KG1 (cell line): ENCODE measurements around the gene ENGASE.

Source experiments
- DNase-seq: peaks from one replicate; lab custom pipeline; 2025; lab: John Stamatoyannopoulos, UW

ENGASE gene

GRCh38 chr17:79115487-79115886 is 40.9 kb downstream of the ENGASE start:
- DNase-seq = no peak

DNA sequence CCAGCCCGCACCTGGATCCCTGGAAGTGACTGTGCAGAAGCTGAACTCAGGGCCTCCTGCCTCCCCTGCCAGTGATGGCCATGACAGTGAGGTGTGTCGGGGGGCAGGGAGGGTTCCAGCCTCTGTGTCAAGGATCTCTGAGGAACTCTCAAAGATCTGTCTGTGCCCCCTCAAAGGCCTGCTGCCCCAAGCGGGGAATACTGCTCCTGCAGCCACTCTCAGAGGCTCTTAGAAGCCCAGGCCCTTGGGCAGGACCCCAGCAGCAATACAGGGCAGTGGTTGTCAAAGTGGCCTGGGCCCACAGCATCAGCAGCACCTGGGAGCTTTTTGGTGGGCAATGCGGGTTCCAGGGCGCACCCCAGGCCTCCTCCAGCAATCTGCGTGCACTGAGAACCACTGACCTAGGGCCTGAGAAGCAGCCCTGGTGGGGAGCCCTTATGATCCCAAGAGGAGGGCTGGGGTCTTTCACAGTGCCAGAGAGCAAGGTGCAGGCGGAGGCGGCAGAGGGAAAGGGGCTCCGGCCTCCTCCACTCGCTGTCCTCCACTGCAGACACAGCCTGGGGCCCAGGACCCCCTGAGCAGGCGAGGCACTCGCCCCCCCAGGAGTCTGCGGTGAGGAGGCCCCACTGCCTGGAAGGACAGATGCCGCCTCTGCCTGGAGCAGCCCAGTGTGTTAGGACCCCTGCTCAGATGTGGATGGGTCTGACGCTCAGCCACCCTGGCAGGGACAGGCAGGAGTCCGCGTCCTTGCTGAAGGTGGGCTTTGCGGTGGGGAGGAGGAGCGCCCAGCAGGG is 42.1 kb downstream of the ENGASE start:
- no peak for DNase-seq

DNA sequence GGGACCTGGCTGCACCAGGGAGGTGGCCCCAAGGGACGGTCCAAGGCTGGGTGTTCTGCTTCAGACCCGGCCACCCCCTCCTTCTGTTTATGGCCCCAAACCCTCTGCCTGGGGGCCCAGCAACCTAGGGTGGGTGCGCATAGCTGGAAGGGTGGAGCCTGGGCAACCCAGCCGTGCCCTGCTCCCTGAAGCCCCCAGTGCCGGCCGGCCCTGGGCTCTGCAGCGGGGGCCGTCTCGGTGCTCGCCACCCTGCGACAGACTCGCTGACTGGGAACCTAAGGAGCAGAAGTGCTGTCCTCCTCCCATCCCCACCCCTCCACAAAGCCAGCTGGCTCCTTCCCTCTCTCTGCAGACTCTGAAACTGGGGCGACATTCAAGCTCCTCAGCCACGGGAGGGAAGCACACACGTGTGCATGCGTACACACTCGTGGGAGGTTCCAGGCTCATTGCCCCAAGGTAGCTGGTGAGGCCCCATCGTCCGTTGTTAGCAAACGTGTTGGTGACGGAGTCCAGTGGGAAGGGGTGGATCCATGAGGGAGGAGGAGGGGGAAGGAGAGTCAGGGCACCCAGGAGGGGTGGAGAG is 43.4 kb downstream of the ENGASE start:
- no peak for DNase-seq

DNA sequence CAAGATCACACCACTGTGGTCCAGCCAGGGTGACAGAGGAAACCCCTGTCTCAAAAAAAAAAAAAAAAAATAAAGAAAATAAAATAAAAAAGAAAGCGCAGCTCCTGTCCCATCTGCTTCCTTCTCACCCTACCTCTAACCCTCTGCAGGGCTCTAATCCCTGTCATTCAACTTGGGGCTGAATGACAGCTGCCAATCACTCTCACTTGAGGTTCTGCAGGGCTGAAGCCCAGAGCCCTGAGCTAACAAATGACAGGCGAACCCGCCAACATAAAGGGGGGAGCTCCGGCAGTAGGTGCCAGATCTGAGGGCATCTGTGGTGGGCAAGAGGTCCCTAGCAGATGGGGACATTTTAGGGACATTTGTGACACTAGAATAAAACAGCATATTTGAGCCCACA is 44.3 kb downstream of the ENGASE start:
- no peak for DNase-seq

GRCh38 chr17:79120259-79120658 is 45.6 kb downstream of the ENGASE start:
- DNase-seq = no peak

- DNase-seq = no peak
These were observed 49.4 kb downstream of the ENGASE start for GRCh38 chr17:79123988-79124387.

GRCh38 chr17:79124513-79125209 is 50.0 kb downstream of the ENGASE start:
- DNase-seq = no peak

- DNase-seq = no peak
These were observed 50.9 kb downstream of the ENGASE start for GRCh38 chr17:79125503-79125902.

GRCh38 chr17:79126139-79126538 is 51.5 kb downstream of the ENGASE start:
- DNase-seq = no peak

DNA sequence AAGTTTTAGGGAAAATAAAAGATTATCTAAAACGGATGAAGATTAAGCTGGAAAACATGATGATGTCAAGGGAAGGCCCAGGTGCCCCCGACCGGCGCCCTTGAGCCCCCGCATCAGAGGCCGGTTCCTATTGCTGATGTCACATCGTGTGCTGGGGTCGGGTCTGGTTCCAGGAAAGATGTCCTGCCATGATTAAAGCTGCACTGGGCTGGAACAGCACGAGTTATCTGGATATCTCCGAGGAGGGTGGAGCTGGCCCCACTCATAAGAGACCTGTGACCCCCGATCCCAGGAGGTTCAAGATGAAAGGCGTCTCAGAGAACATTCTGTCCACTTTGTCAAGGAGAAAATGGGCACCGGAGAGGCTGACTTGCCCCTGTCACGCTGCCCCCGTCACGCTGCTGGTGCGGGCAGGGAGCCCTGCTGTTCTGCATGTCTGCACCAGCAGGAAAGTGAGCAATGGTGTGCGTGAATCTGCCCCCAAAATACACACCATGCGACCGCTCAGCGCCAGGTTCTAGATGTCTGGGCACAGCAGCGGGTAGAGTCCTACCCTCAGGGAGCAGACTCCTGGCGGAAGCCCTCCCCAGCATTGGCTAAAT is 53.0 kb downstream of the ENGASE start:
- DNase-seq = no peak

DNA sequence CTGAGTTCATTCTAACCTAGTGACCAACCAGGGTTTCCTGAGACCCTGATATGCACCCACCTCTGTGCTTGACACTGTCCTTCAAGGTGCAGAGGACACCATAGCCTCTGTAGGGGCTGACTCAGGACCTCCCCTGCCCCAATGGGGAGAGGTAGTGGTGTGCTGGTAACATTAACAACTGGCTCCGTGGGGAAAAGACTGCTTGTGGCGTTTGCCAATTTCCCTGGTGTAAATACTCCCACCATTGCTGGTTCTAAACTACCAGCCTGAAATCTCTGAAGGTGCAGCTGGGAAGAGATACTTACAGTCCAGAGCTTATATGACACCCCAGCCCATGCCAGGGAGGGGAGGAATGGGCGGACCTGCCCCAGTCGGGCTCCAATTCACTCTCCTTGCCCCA is 54.9 kb downstream of the ENGASE start:
- DNase-seq = no peak

GRCh38 chr17:79130536-79131273 is 56.1 kb downstream of the ENGASE start:
- DNase-seq = no peak

- DNase-seq = no peak
These were observed 56.6 kb downstream of the ENGASE start for GRCh38 chr17:79131274-79131635.

DNA sequence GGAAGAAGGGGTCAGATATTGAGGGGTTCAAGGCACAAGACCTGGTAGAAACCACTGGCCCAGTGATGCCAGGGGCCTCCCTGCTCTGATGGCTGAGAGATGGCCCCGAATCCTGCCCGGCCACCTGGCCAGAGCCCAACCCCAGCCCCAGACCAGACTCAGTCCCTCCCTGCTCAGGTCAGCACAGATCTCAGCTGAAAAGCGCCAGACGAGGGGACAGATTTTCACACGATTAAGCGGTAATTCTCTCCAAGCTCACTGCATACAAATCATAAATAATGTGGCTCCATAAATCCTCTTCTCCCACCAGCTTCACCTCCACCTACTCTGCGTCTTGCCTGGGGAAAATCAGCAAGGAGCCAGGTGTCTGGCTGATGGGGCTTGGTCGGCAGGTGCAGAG is 57.1 kb downstream of the ENGASE start:
- no peak for DNase-seq

GRCh38 chr17:79132271-79133064 is 57.8 kb downstream of the ENGASE start:
- no peak for DNase-seq

DNA sequence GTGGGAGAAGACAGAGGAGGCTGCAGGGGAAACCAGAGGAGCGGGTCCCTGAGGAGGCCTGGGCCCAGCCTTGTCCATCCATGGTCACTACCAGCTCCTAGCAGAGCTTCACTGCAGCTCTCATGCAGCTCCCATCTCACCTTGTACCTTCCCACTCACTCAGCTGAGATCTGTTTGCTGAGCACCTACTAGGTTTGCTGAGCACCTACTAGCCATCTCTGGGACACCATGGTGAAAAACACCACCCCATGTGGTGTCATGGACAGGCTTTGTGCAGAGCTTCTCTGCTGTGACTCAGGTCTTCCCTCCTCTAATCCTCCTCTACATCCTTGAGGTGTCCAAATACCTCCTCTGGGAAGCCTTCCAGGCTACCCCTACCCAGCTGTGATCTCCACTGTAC is 58.6 kb downstream of the ENGASE start:
- DNase-seq = no peak

DNA sequence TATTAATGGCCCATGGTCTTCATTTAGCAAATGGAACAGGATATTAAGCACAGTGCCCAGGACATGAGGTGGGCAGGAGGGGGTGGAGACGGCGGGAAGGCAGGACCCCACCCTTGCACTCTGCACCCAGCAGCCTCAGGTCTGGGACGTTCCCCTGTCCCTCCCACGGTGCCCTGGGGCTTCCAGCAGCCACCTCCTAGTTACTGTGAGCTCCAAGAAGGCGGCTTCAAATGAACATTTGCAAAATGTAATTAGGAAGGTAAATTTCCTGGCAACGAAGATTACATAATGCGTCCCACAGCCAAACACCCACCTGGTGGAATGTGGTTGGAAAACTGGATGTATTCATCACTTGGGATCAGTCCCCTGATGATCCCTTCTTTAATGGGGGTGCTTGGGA is 59.4 kb downstream of the ENGASE start:
- DNase-seq = no peak

GRCh38 chr17:79135011-79135410 is 60.4 kb downstream of the ENGASE start:
- DNase-seq = no peak

GRCh38 chr17:79135628-79136405 is 61.2 kb downstream of the ENGASE start:
- DNase-seq = no peak
